GM23338 (cell line): Measurements from ENCODE around the gene OR56B4. TPM values are rescaled to one million over a fixed set of nuclear protein-coding genes. Genes with fewer than 3 reads are reported as not detected.

Experiments used
- ATAC-seq: fragments of 200-7000 bp; cut with Tn5 transposase; 3 replicates; pipeline ENCODE4 v1.9.1; 2020
- DNase-seq: peaks from one replicate; pipeline ENCODE4 v3.0.0-alpha.2; 2015; ENCODE audit warnings: low spot score
- H2AFZ ChIP-seq: fragments of 200-600 bp; sonication (generic); 2 replicates; pipeline ENCODE4 v1.8.0; 2016; ENCODE audit warnings: antibody characterized with exemption, mild to moderate bottlenecking, moderate library complexity
- H3F3A ChIP-seq: fragments of 200-600 bp; sonication (generic); replicated peaks from 2 replicates; pipeline ENCODE4 v1.8.0; 2017; ENCODE audit warnings: antibody characterized with exemption, mixed run types, low read depth
- H3K27ac ChIP-seq: fragments of 200-600 bp; sonication (generic); 2 replicates; pipeline ENCODE4 v1.6.1; 2016; ENCODE audit warnings: low read depth
- H3K27me3 ChIP-seq: fragments of 200-600 bp; sonication (generic); 2 replicates; pipeline ENCODE4 v1.8.0; 2016; ENCODE audit warnings: mild to moderate bottlenecking, mixed run types, moderate library complexity; ENCODE audit not compliant: insufficient read depth
- H3K36me3 ChIP-seq: fragments of 200-600 bp; sonication (generic); 2 replicates; pipeline ENCODE4 v1.8.0; 2016; ENCODE audit warnings: mild to moderate bottlenecking; ENCODE audit not compliant: insufficient read depth
- H3K4me1 ChIP-seq: fragments of 200-600 bp; sonication (generic); 2 replicates; pipeline ENCODE4 v1.8.0; 2016; ENCODE audit warnings: mild to moderate bottlenecking, moderate library complexity; ENCODE audit not compliant: insufficient read depth
- H3K4me2 ChIP-seq: fragments of 200-600 bp; sonication (generic); 2 replicates; pipeline ENCODE4 v1.7.1; 2017; ENCODE audit warnings: mixed run types
- H3K4me3 ChIP-seq: fragments of 200-600 bp; sonication (generic); 2 replicates; pipeline ENCODE4 v1.6.1; 2016; ENCODE audit warnings: mixed run types
- H3K79me2 ChIP-seq: fragments of 200-600 bp; sonication (generic); replicated peaks from 2 replicates; pipeline ENCODE4 v1.8.0; 2017; ENCODE audit warnings: mild to moderate bottlenecking; ENCODE audit not compliant: insufficient read depth
- H3K9me2 ChIP-seq: fragments of 200-600 bp; sonication (generic); 2 replicates; pipeline ENCODE4 v1.8.0; 2017; ENCODE audit not compliant: insufficient read depth
- H4K20me1 ChIP-seq: fragments of 200-600 bp; sonication (generic); replicated peaks from 2 replicates; pipeline ENCODE4 v1.8.0; 2017; ENCODE audit warnings: mild to moderate bottlenecking; ENCODE audit not compliant: insufficient read depth
- H3K27ac Mint-ChIP-seq: 2 replicates; pipeline ENCODE4 v1.8.0; 2020; ENCODE audit warnings: inconsistent platforms, mild to moderate bottlenecking, moderate library complexity, mixed read lengths
- H3K27me3 Mint-ChIP-seq: 3 replicates; pipeline ENCODE4 v1.8.0; 2022; ENCODE audit warnings: low read depth, mild to moderate bottlenecking, moderate library complexity, mixed read lengths, inconsistent platforms; ENCODE audit not compliant: insufficient read depth, poor library complexity
- H3K36me3 Mint-ChIP-seq: 3 replicates; pipeline ENCODE4 v1.8.0; 2021; ENCODE audit warnings: low read depth, mild to moderate bottlenecking, inconsistent platforms, moderate library complexity, mixed read lengths
- H3K4me1 Mint-ChIP-seq: 3 replicates; pipeline ENCODE4 v1.8.0; 2020; ENCODE audit warnings: mild to moderate bottlenecking, inconsistent platforms, mixed read lengths
- H3K4me3 Mint-ChIP-seq: 3 replicates; pipeline ENCODE4 v1.8.0; 2021; ENCODE audit warnings: moderate library complexity, mild to moderate bottlenecking, inconsistent platforms, mixed read lengths
- H3K9me3 Mint-ChIP-seq: 3 replicates; pipeline ENCODE4 v1.8.0; 2020; ENCODE audit warnings: moderate library complexity, mild to moderate bottlenecking, inconsistent platforms, mixed read lengths
- ETS1 ChIP-seq: IDR thresholded peaks from 2 replicates; pipeline ENCODE4 v1.6.1; 2016; ENCODE audit warnings: antibody characterized with exemption
- EZH2 ChIP-seq: fragments of 200-600 bp; sonication (generic); IDR thresholded peaks from one replicate; pipeline ENCODE4 v1.8.0; 2017; ENCODE audit warnings: antibody characterized with exemption, mild to moderate bottlenecking, low read depth; ENCODE audit not compliant: unreplicated experiment
- JUNB ChIP-seq: IDR thresholded peaks from one replicate; pipeline ENCODE4 v1.6.1; 2016; ENCODE audit warnings: antibody characterized with exemption; ENCODE audit not compliant: unreplicated experiment
- NANOG ChIP-seq: IDR thresholded peaks from 2 replicates; pipeline ENCODE4 v1.6.1; 2016; ENCODE audit warnings: antibody characterized with exemption, borderline replicate concordance
- POLR2AphosphoS5 ChIP-seq: IDR thresholded peaks from 2 replicates; pipeline ENCODE4 v1.6.1; 2016; ENCODE audit warnings: antibody characterized with exemption, low read depth
- REST ChIP-seq: IDR thresholded peaks from one replicate; pipeline ENCODE4 v1.6.1; 2018; ENCODE audit warnings: antibody characterized with exemption; ENCODE audit not compliant: unreplicated experiment
- STAT1 ChIP-seq: IDR thresholded peaks from one replicate; pipeline ENCODE4 v1.6.1; 2016; ENCODE audit warnings: antibody characterized with exemption; ENCODE audit not compliant: unreplicated experiment
- ZNF114 ChIP-seq: fragments of 250-450 bp; sonication (Bioruptor Pico); IDR thresholded peaks from 2 replicates; pipeline ENCODE4 v1.5.0; 2020; ENCODE audit warnings: mild to moderate bottlenecking, moderate library complexity
- ZNF462 ChIP-seq: fragments of 250-450 bp; sonication (Bioruptor Pico); IDR thresholded peaks from 2 replicates; pipeline ENCODE4 v1.5.0; 2020; ENCODE audit warnings: mild to moderate bottlenecking, moderate library complexity
- polyA plus RNA-seq: library from polyadenylated mRNA; unstranded; fragments of >200 nt; fragmentation: Nextera tagmentation; extraction: Ambion mirVana; gene quantifications from 2 replicates; pipeline ENCODE4 v1.2.1, GENCODE V29; 2016
- total RNA-seq: library from RNA; depleted of rRNA; stranded (reverse); fragments of >200 nt; shearing (Covaris generic); gene quantifications from 2 replicates; pipeline ENCODE4 v1.2.3, GENCODE V29; 2014

OR56B4 gene
- total and polyA plus RNA-seq, 2 experiments from 2014 or later = not detected

GRCh38 chr11:6083129-6083528 lies 24.4 kb upstream of the OR56B4 start (continued):
- TF ChIP-seq REST (no peak), STAT1 (no peak), ETS1 (no peak)

- DNase-seq = no peak
- Mint-ChIP-seq H3K27ac (no peak overlapping the region), H3K4me3 (no peak overlapping the region), H3K36me3 (no peaks in the 10 kb centered on the region), H3K27me3 (peaks cover 5% of the 10 kb centered on the region), H3K4me1 (no peaks in the 10 kb centered on the region), H3K9me3 (no peaks in the 10 kb centered on the region; the same call in 2 of the 3 replicates)
- Histone ChIP-seq H3K27ac (no peak overlapping the region), H4K20me1 (no peaks in the 10 kb centered on the region), H3K27me3 (no peaks in the 10 kb centered on the region), H3K9me2 (0 out of 2 replicates have a peak, but pooled peaks cover 12% of the 10 kb centered on the region), H3K79me2 (no peaks in the 10 kb centered on the region), H2AFZ (no peak overlapping the region), H3F3A (no peaks in the 10 kb centered on the region), H3K4me1 (no peaks in the 10 kb centered on the region), H3K36me3 (no peaks in the 10 kb centered on the region), H3K4me3 (no peak overlapping the region), H3K4me2 (no peak overlapping the region)
- ATAC-seq = no peak
- TF ChIP-seq ETS1 = no peak
- no peak for TF ChIP-seq EZH2
- TF ChIP-seq JUNB = no peak
- TF ChIP-seq NANOG = no peak
- no peak for TF ChIP-seq ZNF462 (CRISPR knock-in tag)
- TF ChIP-seq REST = no peak
- no peak for TF ChIP-seq POLR2AphosphoS5
- no peak for TF ChIP-seq ZNF114
Measured at GRCh38 chr11:6084587-6084986, 22.9 kb upstream of the OR56B4 start.
